Measurements from ENCODE around the gene NGDN.
"Not testable (repeated sequence)": the region's sequence is repeated elsewhere in the genome, so short reads cannot be mapped to it uniquely, and the experiment has no call there.

The NGDN gene

DNA sequence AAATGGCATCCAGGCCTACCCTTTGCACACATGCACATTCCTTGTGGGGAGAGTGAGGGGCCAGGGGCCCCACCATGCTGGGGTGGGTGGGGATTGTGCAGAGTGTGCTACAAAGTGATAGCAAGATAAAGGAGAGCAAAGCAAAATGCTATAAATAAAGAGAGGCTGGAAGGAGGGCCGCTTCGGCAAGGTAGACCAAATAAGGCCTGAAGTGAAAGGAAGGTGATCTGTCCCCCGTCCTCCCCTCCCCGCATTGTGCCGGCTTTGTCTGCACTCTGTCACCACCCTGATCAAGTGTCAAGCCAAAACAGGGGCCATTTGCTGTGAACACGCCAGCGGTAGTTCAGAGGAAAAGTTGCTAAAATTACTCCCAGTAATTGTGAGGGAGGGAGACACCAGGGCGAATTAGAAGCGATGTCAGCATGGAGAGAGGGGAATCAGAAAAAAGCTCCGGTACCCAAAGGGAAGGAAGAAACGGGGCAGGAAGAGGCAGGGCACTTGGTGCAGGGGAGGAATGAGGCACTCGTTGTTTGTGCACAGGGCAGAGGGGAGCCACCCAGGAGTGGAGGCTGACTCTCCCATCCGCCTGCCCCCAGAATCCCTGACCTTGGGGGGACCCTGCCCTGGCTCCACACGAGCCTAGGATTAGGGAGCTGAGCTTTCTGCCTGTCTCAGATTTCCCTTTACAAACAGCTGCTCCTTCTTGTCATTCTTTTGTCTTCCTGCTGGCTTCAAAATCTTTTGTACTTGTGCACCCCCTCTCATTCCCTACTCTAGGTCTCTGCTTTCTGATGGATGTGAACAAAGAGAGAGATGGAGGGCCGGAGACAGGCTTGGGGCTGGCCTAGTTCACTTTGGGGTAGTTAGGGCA, 31.2 kb upstream of the NGDN start:
- peak; percentile 37 for DNase-seq (ENCODE audit: low spot score)

DNA sequence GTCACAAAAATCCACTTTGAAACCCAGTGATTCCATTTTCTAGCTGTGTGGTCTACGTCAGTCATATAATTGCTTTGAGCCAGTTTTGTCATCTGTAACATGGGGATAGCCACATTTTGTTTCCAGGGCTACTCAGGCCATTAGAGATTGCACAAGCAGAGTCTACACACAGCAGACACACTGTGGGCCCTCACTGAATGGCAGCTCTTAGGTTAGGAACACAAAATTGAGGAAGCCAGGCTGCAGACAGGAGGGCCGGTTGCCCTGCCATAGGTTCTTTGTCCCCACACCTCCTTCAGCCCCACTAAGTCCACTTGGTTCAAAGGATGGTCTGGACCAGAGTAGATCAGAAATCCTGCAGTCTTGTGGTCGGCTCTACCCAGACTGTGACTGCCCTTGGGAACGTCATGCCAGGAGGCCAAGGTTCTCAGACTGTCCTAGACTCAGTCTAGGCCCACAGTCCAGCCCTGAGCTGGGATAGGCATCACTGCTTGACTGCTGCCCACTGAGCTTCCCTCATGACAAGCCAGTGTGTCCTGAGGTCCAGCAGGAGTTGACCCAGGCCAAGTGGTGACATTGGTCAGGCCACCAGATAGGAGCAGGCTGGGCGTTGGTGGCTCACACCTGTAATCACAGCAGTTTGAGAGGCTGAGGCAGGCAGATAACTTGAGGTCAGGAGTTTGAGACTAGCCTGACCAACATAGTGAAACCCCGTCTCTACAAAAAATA, 30.2 kb upstream of the NGDN start:
- no peak for DNase-seq (ENCODE audit: low spot score)

DNA sequence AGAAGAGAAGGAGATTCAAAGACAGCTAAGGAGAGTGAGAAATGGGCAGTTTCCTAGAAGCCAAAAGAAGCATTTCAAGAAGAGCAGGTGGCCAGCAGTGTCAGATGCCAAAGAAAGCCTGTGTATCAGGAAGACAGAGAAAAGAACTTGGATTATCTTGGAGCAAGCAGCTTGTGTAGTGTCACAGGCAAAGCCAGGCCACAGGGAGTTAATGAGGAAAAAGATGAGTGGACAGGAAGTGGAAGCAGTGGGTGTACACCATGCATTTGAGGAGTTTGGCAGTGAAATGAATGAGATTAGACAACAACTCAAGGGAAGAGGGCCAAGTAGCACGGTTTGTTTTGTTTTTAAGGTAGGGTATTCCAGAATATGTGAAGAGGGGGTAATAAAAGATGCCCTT, 28.4 kb upstream of the NGDN start:
- no peak for DNase-seq (ENCODE audit: low spot score)

DNA sequence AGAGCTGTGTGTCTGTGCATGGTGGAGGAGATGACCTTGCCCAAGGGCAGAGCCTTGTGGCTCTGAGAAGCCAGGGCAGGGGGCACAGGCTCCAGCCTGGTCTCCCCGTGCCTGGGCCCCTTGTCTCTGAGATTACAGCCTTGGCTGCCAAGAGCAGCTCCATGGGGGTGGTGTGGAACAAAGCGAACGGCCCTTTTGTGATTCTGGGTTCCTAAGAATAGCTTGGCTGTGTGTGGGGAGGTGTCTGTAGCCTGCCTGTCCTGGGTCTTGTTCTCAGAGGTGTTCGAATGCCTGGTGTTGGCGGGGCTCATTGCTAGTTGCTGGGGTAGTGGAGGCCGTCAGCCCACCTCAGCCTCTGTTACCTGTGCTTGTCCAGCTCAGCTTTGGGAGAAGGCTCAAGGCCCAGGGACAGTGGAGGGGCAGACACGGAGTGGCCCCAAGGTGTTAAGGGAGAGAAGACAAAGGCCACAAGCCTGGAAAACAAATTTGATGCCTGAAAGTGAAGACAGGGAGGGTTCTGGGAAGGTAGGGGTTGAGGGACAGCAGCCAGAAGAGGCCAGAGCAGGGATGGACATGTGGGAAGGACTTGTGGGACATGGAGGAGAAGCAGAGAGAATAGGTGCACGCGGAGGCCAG, 26.7 kb upstream of the NGDN start:
- no peak for DNase-seq (ENCODE audit: low spot score)

DNA sequence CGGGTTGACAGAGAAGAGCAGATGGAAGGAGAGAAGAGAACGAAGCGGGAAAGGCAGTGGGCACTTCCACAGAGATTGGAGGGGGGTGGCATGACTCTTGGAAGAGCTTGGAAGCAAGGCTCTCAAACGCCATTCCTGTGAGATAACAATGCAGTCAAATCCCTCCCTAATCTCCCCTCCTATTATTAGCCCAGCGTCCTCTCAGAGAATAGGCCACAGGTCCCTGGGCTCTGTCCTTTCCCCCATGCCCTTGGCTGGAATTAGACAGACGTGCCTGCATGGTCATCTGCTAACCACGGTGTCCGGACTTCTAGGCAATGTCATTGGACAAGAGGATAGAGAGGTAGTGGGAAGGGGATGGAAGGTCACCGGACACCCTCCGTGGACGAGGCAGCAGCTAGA, 26.1 kb upstream of the NGDN start:
- no peak for DNase-seq (ENCODE audit: low spot score)

DNA sequence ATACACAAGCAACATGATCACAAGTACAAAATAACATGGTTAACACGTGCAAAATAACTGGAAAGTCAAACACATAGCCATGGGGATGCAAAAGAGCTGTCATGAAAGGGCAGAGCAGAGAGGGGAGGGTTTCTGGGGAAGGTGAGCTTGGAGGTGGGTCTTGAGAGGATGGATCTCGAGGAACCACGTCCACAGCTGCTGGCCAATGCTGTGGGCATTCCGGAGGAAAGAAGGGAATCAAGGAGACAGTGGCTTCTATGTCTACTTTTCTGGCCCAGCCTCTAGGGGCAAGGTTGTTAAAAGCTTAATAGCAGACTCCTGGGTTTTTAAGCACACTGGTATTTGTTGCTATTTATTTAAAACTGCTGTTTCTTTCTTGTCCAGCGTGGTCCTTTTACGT, 25.6 kb upstream of the NGDN start:
- no peak for DNase-seq (ENCODE audit: low spot score)

DNA sequence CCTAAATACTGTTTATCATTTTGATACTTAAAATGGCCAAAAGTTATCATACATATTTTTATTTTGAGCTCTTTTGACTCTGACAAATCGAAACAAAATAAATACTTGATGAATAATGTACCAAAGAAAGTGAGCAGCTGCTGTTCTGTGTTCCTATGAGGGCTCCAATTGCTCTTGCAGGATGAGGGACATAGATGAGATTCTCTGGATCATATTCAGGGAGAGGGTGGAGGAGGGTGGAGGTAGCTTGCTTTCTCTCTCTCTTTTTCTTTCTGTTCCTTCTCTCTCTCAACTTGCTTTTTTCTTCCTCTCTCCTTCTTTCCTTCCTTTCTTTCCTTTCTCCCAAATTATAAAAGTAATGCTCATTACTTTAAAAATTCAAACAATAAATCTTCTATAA, 25.2 kb upstream of the NGDN start:
- DNase-seq (ENCODE audit: low spot score) = no peak

DNA sequence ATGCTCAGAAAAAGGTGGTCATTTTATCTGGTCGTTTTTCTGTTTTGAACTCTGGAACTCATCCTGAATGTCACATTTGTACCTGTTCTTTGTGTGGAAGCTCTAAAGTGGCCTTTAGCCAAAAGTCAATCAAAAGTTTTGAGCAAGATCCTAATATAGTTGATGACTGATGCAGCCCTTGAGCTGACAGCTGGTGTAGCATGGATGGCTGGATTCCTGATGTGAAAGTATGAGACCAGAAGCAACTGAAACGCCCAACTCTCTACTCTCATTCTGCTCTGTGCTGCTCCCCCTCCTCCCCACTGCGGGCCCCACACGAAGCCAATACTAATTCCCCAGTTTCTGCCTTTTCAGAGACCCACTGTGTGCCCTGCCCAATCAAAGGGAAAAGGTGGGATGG, 23.7 kb upstream of the NGDN start:
- DNase-seq (ENCODE audit: low spot score) = no peak

DNA sequence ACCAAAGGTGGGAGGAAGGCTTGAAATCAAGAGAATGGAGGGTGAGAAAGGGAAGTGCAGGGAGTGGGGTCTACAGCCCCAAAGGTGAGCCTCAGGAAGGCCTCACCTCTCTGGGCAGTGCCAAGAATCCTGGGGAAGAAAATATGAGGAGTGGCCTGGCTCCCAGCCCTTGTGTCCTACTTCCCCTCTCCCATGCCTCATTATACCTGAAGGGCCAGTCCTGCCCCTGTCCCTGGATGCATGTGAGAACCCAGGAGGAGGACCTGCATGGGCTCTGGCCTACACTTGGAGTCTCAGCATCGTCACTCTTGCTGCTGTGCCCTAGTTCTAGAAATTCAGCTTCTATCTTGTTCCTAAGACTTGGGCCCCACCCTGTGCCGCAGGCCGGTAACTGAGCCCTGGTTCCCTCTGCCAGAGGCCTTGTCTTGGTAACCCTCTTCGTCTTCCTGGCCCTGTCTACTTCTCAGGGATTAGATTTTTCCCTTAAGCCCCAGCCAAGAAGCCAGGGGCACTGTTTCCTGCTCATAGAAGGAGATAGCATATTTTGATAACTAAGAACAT, 23.1 kb upstream of the NGDN start:
- no peak for DNase-seq (ENCODE audit: low spot score)

DNA sequence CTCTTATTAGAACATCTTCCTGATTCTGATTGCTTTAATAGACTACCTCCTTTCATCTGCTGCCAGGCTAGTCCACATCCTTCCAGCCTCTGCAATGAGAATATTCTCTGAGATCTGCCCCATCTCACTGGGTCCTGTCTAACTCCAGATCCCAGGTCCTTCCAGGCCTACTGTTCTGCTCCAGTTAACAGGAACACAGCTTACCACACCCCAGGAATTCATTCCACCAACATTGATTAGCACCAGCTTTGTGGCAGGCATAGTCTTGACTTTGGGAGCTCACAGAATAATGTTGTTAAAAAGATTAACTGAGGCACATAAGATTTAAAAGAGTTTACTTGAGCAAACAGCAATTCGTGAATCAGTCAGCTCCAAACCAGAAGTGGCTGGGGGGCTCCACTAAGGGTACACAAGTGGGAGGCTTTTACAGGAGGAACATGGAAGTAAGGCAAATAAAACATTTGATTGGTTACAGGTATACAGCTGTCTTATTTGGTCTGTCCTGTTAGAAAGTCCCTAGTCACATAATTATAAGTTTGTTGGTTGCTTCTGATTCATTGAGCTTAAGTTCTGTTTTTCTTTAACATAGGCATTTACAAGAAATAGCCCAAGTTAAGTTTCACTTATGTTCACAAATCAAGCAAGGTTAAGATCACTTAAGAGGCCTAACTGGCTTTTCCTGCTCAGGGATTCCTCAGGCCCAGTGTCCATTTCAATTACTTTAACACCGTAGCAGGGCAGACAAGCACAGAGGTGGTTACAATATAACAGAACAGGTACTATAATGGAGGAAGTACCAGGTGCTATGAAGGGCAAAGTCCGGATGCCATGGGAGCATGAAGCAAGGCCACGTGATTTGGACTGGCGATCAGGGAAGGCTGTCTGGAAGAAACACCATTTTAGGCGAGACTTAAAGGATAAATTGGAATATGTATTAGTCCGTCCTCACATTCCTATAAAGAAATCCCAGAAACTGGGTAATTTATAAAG, 21.8 kb upstream of the NGDN start:
- no peak for DNase-seq (ENCODE audit: low spot score)

DNA sequence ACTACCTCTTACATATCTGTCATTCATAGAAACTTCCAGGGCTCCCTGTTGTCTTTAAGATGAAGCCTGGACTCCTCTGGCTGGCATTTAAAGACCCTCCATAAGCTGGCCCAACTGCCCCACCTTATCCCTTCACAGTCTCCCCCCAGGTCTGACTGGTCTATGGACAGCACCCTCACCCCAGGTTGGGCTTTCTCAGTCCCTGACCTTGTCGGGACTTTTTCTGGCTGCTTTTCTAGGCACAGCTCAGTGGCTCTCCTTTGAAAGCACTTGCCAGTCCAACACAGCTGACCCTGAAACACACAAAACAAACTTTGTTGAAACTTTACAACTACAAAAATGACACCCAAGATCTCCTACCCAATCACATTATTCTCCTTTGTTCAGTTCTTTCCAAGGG, 20.2 kb upstream of the NGDN start:
- DNase-seq (ENCODE audit: low spot score) = no peak

DNA sequence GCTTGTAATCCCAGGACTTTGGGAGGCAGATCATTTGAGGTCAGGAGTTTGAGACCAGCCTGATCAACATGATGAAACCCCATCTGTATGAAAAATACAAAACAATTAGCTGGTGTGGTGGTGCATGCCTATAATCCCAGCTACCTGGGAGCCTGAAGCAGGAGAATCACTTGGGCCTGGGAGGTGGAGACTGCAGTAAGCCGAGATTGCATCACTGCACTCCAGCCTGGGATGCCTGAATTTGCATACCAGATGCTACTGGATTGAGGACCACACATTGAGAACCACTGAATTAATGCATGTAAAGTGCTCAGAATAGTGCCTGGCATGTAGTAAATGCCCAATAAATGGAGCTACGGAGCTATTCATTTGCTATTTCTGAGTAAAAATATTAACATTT, 19.1 kb upstream of the NGDN start:
- no peak for DNase-seq (ENCODE audit: low spot score)

DNA sequence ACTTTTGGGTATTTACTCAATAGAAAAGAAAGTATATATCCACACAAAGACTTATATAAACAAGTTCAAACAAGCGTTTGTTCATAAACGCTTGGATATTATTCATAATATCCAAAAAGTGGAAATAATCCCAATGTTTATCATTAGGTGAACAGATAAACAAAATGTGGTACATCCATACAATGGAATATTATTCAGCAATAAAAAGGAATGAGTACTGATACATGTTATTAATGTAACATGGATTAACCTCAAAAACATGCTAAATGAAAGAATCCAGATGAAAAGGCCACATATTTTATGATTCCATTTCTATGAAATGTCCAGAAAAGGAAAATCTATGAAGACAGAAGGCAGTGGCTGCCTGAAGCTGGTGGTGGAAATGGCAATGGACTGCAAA, 17.3 kb upstream of the NGDN start:
- no peak for DNase-seq (ENCODE audit: low spot score)

DNA sequence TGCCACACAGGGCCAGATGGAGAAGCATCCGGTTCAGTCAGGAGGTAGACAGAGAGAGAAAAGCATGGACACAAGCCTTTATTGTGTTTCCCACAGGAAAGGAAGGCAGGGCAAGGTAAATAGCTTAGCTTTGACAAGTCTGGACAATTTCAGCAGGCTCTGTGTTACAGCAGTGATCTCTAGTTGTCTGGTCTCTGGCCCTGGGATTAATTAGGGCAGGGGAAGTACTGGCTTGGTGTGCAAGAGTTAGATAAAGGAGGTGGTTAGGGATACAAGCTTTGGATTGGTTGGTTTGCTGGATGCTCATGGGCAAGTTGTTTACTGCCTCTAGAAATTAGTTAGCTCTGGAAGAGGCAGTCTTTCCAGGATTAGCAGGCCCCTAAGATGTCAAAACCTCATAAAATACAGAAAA, 15.1 kb upstream of the NGDN start:
- DNase-seq (ENCODE audit: low spot score) = peak; percentile 91

DNA sequence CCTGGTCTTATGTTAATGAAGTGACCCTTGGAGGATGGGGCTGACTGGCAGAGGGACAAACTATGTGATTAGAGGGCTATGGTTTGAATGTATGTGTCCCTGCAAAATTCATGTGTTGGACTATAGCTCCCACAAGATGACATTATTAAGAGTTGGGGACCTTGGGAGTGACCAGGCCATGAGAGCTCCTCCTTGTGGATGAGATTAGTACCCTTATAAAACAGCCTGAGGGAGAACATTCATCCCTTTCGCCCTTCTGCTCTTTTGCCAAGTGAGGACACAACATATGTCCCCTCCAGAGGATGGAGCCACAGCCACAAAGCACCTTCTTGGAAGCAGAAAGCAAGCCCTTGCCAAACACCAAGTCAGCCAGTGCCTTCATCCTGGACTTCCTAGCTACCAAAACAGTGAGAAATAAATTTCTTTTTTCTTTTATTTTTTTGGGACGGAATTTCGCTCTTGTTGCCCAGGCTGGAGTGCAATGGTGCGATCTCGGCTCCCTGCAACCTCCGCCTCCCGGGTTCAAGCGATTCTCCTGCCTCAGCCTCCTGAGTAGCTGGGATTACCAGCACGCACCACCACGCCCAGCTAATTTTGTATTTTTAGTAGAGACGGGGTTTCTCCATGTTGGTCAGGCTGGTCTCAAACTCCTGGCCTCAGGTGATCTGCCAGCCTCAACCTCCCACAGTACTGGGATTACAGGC, 12.5 kb upstream of the NGDN start:
- DNase-seq (ENCODE audit: low spot score) = not testable (repeated sequence)

DNA sequence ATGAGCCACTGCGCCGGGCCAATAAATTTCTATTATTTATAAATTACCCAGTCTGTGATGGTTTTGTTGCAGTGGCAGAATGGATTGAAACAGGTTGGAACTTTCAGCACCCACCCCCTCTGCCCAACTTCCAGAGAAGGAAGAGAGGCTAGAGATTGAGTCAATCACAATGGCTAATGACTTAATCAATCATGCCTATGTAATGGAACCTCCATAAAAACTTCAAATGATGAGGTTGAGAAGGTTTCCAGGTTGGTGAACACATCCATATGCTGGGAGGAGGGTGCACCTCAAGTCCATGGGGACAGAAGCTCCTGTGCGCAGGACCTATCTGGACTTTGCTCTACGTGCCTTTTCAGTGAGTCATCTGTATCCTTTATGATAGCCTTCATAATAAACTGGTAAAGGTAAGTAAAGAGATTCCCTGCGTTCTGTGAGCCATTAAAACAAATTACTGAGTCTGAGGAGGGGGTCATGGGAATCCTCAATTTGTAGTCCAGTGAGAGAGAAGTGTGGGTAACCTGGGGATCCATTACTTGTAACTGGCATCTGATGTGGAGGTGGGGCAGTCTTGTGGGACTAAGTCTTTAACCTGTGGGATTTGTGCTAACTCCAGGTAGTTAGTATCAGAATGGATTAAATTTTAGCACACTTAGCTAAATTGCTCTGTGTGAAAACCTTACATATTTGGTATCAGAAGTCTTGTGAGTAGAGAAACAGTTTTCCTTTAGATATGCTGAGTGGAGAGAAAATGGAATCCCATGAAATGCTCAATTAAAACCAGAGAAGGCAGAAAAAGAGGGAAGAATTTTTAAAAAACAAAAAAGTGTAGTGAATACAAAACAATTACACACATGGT, 11.7 kb upstream of the NGDN start:
- no peak for DNase-seq (ENCODE audit: low spot score)

DNA sequence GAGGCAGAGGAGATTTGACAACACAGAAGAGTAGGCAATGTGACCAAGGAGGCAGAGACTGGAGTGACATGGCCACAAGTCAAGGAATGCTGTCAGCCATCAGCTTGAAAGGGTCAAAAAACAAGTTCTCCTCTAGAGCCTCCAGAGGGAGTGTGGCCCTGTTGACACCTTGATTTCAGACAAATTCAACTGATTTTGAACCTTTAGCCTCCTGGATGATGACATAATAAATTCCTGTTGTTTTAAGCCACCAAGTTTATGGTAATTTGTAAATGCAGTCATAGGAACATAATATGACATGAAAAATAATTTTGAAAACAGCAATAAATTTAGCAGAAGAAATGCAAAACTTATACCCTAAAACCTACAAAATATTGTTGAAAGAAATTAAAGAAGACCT, 8.5 kb upstream of the NGDN start:
- no peak for DNase-seq (ENCODE audit: low spot score)

DNA sequence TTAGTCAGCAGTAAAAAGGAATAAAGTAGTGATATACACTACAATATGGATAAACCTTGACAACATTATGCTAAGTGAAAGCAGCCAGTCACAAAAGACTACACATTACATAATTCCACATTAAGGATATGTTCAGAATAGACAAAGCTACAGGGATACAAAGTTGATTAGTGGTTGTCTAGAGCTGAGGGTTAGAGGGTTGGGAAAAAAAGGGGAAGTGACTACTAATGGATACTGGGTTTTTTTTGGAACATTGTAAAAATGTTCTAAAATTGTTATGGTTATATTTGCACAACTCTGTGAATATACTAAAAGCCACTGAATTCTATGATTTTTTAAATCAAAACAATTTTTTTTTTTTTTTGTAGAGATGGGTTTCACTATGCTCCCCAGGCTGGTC, 4.8 kb upstream of the NGDN start:
- DNase-seq (ENCODE audit: low spot score) = no peak

DNA sequence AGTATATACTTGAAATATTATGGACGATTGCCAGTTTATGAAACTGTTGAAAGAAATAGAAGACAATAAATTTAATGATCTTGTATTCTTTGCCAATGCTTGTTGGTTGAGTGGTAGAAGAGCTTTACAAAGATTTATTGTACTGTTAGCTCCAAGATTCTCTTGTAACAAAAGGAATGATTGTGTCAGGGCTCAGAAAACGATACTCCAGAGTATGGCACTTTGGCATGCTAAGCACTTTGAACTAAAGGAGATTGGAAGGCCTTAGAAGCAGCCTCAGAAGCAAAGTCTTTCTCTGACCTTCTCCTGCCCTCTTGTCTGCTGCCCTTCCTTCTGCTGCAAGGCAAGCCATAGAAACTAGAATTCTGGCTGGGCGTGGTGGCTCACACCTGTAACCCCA, 4.2 kb upstream of the NGDN start:
- no peak for DNase-seq (ENCODE audit: low spot score)
